HCT116 (cell line): ENCODE measurements around the gene WDR38. TPM values are rescaled to one million over a fixed set of nuclear protein-coding genes. Genes with fewer than 3 reads are reported as not detected.

ENCODE experiments used
- ATAC-seq: fragments of 200-7000 bp; cut with Tn5 transposase; 2 replicates; pipeline ENCODE4 v1.9.1; 2020; ENCODE audit warnings: mild to moderate bottlenecking, moderate library complexity
- BruUV-seq: library from RNA; stranded (reverse); fragments of 400-500 nt; replicated peaks from 2 replicates; lab custom pipeline; 2021; lab: Mats Ljungman, UMichigan
- CTCF ChIA-PET: fragments of 300-600 bp; sonication (Branson Sonifier 250); formaldehyde crosslinking; loops from one replicate; lab custom pipeline; 2021; ENCODE audit warnings: antibody characterized with exemption; lab: Charles Lee
- POLR2A ChIA-PET: fragments of 300-600, 350-600 bp; sonication (Branson Sonifier 250); formaldehyde crosslinking; loops from one replicate; lab custom pipeline; 2021; ENCODE audit warnings: antibody characterized with exemption; lab: Charles Lee
- RAD21 ChIA-PET, 2 experiments: fragments of 300-600 bp; sonication (Branson Sonifier 250); formaldehyde crosslinking; loops; one replicate each; lab custom pipeline; 2023; ENCODE audit warnings: low total read pairs in 2 of 2; ENCODE audit not compliant: uncharacterized antibody in 2 of 2, unreplicated experiment in 2 of 2, low non-redundant PET in 1 of 2; lab: Charles Lee
- DNase-seq: peaks from one replicate; pipeline ENCODE4 v3.0.0-alpha.2; 2010; ENCODE audit warnings: low read depth, low spot score
- H2AFZ ChIP-seq: fragments of 200-600 bp; shearing (Covaris generic), sonication (generic); 2 replicates; pipeline ENCODE4 v1.6.1; 2017; ENCODE audit warnings: low read depth, mixed run types, mixed read lengths, antibody characterized with exemption, low read length; ENCODE audit not compliant: poor library complexity, severe bottlenecking
- H3K27ac ChIP-seq: 2 replicates; pipeline ENCODE4 v1.5.1; 2012; ENCODE audit warnings: low read depth, low read length
- H3K27me3 ChIP-seq: fragments of 200-600 bp; sonication (generic); 2 replicates; pipeline ENCODE4 v1.6.1; 2016; ENCODE audit warnings: mixed run types, low read length, mixed read lengths; ENCODE audit not compliant: insufficient read depth
- H3K36me3 ChIP-seq, 2 experiments: fragments of 200-500 bp in 1 of 2; fragments of 200-600 bp in 1 of 2; sonication (Bioruptor generic) in 1 of 2; sonication (generic) in 1 of 2; 2 replicates each; pipeline versions ENCODE4 v1.5.1 to v1.6.1; 2014 to 2016; ENCODE audit warnings: low read length in 2 of 2, inconsistent platforms in 1 of 2, mixed read lengths in 1 of 2, mixed run types in 1 of 2; ENCODE audit not compliant: insufficient read depth in 2 of 2, control insufficient read depth in 1 of 2
- H3K4me1 ChIP-seq, 2 experiments: fragments of 200-600 bp in 1 of 2; sonication (generic) in 1 of 2; 2 replicates each; pipeline versions ENCODE4 v1.5.1 to v1.6.1; 2012 to 2017; ENCODE audit warnings: low read length in 2 of 2, inconsistent platforms in 1 of 2, mild to moderate bottlenecking in 1 of 2, mixed read lengths in 1 of 2, mixed run types in 1 of 2, moderate library complexity in 1 of 2; ENCODE audit not compliant: insufficient read depth in 2 of 2, control insufficient read depth in 1 of 2
- H3K4me2 ChIP-seq: fragments of 200-600 bp; sonication (generic); 2 replicates; pipeline ENCODE4 v1.6.1; 2017; ENCODE audit warnings: mixed run types, low read length, mixed read lengths
- H3K4me3 ChIP-seq, 2 experiments: fragments of 200-600 bp in 1 of 2; sonication (generic) in 1 of 2; replicated peaks in 1 of 2; 2 replicates each; pipeline ENCODE4 v1.5.1; 2011 to 2016; ENCODE audit warnings: low read length in 2 of 2, control low read depth in 1 of 2, low read depth in 1 of 2, mild to moderate bottlenecking in 1 of 2, mixed read lengths in 1 of 2, mixed run types in 1 of 2
- H3K79me2 ChIP-seq: fragments of 200-600 bp; sonication (generic); 2 replicates; pipeline ENCODE4 v1.6.1; 2017; ENCODE audit warnings: mild to moderate bottlenecking, mixed run types, low read length, moderate library complexity, mixed read lengths; ENCODE audit not compliant: insufficient read depth
- H3K9ac ChIP-seq: fragments of 200-600 bp; sonication (generic); 2 replicates; pipeline ENCODE4 v1.6.1; 2016; ENCODE audit warnings: low read length, mixed read lengths
- H3K9me2 ChIP-seq: fragments of 200-600 bp; sonication (generic), shearing (Covaris generic); 2 replicates; pipeline ENCODE4 v1.6.1; 2017; ENCODE audit warnings: mixed run types, mild to moderate bottlenecking, moderate library complexity; ENCODE audit not compliant: insufficient read depth
- H3K9me3 ChIP-seq, 2 experiments: fragments of 200-500 bp in 1 of 2; fragments of 200-600 bp in 1 of 2; sonication (Bioruptor generic) in 1 of 2; sonication (generic) in 1 of 2; 2 replicates each; pipeline ENCODE4 v1.6.1; 2014 to 2017; ENCODE audit warnings: low read length in 2 of 2, mixed read lengths in 2 of 2, inconsistent platforms in 1 of 2, low read depth in 1 of 2, mild to moderate bottlenecking in 1 of 2, mixed run types in 1 of 2, moderate library complexity in 1 of 2; ENCODE audit not compliant: control insufficient read depth in 1 of 2, insufficient read depth in 1 of 2
- H4K20me1 ChIP-seq: fragments of 200-600 bp; sonication (generic), shearing (Covaris generic); 2 replicates; pipeline ENCODE4 v1.6.1; 2017; ENCODE audit warnings: mixed run types, mild to moderate bottlenecking, moderate library complexity; ENCODE audit not compliant: insufficient read depth
- ATF3 ChIP-seq: IDR thresholded peaks from 2 replicates; pipeline ENCODE4 v1.6.1; 2012
- CBX3 ChIP-seq: IDR thresholded peaks from 2 replicates; pipeline ENCODE4 v1.6.1; 2012; ENCODE audit warnings: low read depth
- CEBPB ChIP-seq: IDR thresholded peaks from 2 replicates; pipeline ENCODE4 v1.6.1; 2012; ENCODE audit warnings: low read depth
- CTCF ChIP-seq, 3 experiments: fragments of 200-600 bp in 1 of 3; sonication (generic) in 1 of 3; IDR thresholded peaks in 2 of 3; conservative IDR thresholded peaks in 1 of 3; 2 replicates each; pipeline ENCODE4 v1.5.1; 2012 to 2017; ENCODE audit warnings: low read depth in 2 of 3, low read length in 2 of 3, antibody characterized with exemption in 1 of 3, borderline replicate concordance in 1 of 3, control low read depth in 1 of 3, mild to moderate bottlenecking in 1 of 3, mixed read lengths in 1 of 3, mixed run types in 1 of 3, moderate library complexity in 1 of 3; ENCODE audit not compliant: insufficient read depth in 1 of 3
- ELF1 ChIP-seq: IDR thresholded peaks from 2 replicates; pipeline ENCODE4 v1.6.1; 2012; ENCODE audit warnings: low read depth, borderline replicate concordance
- EZH2 ChIP-seq: fragments of 200-600 bp; sonication (generic); IDR thresholded peaks from 2 replicates; pipeline ENCODE4 v1.6.1; 2017; ENCODE audit warnings: antibody characterized with exemption, mixed run types
- EZH2phosphoT487 ChIP-seq: fragments of 200-600 bp; IDR thresholded peaks from 2 replicates; pipeline ENCODE4 v1.6.1; 2018; ENCODE audit warnings: antibody characterized with exemption, borderline replicate concordance
- FOSL1 ChIP-seq: IDR thresholded peaks from 2 replicates; pipeline ENCODE4 v1.6.1; 2012; ENCODE audit warnings: low read depth
- JUND ChIP-seq: IDR thresholded peaks from 2 replicates; pipeline ENCODE4 v1.6.1; 2012
- MAX ChIP-seq: IDR thresholded peaks from 2 replicates; pipeline ENCODE4 v1.6.1; 2012
- POLR2A ChIP-seq: IDR thresholded peaks from 2 replicates; pipeline ENCODE4 v1.7.0; 2011; ENCODE audit warnings: borderline replicate concordance; ENCODE audit not compliant: insufficient read depth, insufficient read length; ENCODE audit errors: extremely low read depth
- POLR2AphosphoS5 ChIP-seq: IDR thresholded peaks from 2 replicates; pipeline ENCODE4 v1.6.1; 2011; ENCODE audit warnings: mild to moderate bottlenecking, low read depth, low read length, moderate library complexity
- RAD21 ChIP-seq: IDR thresholded peaks from 2 replicates; pipeline ENCODE4 v1.6.1; 2012; ENCODE audit warnings: low read depth, mild to moderate bottlenecking
- SIN3A ChIP-seq: IDR thresholded peaks from 2 replicates; pipeline ENCODE4 v1.6.1; 2012; ENCODE audit warnings: low read depth
- SP1 ChIP-seq: IDR thresholded peaks from 2 replicates; pipeline ENCODE4 v1.6.1; 2012; ENCODE audit warnings: low read depth
- SRF ChIP-seq: IDR thresholded peaks from 2 replicates; pipeline ENCODE4 v1.6.1; 2012; ENCODE audit warnings: low read depth
- ZBTB33 ChIP-seq: IDR thresholded peaks from 2 replicates; pipeline ENCODE4 v1.6.1; 2011; ENCODE audit warnings: mild to moderate bottlenecking, low read length, moderate library complexity; ENCODE audit not compliant: insufficient replicate concordance; ENCODE audit errors: extremely low read depth
- ZFX ChIP-seq: fragments of 450-650 bp; IDR thresholded peaks from 2 replicates; pipeline ENCODE4 v1.6.1; 2017
- ZNF274 ChIP-seq: fragments of 200-500 bp; sonication (Bioruptor generic); IDR thresholded peaks from 2 replicates; pipeline ENCODE4 v1.6.1; 2014; ENCODE audit warnings: mild to moderate bottlenecking, low read depth, low read length, inconsistent platforms
- intact Hi-C: fragments of 100-400 bp; cut with micrococcal nuclease; formaldehyde crosslinking; loops from 2 replicates; pipeline ENCODE4 v1.10.0; 2022
- total RNA-seq: library from RNA; stranded (reverse); gene quantifications from one replicate; pipeline ENCODE4 v1.2.1, GENCODE V29; 2021; ENCODE audit not compliant: unreplicated experiment

WDR38 gene
- total RNA-seq, 1 experiment from 2014 or later: not detected

- intact Hi-C loops: no loop called here
- ATAC-seq (no peak), DNase-seq (no peak)
- TF ChIP-seq CBX3: no peak
- TF ChIP-seq ZBTB33: no peak
- no peak for TF ChIP-seq ZNF274
- TF ChIP-seq ATF3: no peak
- no peak for TF ChIP-seq SRF
- no peak for TF ChIP-seq MAX
- no peak for TF ChIP-seq CEBPB
- no peak for TF ChIP-seq EZH2
- no peak for TF ChIP-seq SIN3A
- no peak for TF ChIP-seq JUND
- TF ChIP-seq ZFX: no peak
- TF ChIP-seq POLR2A: no peak
- no peak for TF ChIP-seq SP1
- no peak for TF ChIP-seq FOSL1
- no peak for TF ChIP-seq EZH2phosphoT487
- TF ChIP-seq POLR2AphosphoS5: no peak
- no peak for TF ChIP-seq RAD21
- no peak for TF ChIP-seq ELF1
- TF ChIP-seq CTCF (IDR thresholded peaks at IDR 0.05 in 2 of 3, conservative IDR thresholded peaks at IDR 0.05 in 1 of 3; ENCODE audit: borderline replicate concordance in 1 of 3, insufficient read depth in 1 of 3, low read depth in 2 of 3, low read length in 2 of 3): no peak
- Histone ChIP-seq H3K36me3 (peaks cover 7 to 29% of the 10 kb centered on the region in 2 experiments; a peak in 2 of 4 replicates), H3K4me2 (peak overlapping the region; percentile 84), H4K20me1 (peaks cover 17% of the 10 kb centered on the region; the same call in 1 of the 2 replicates), H3K9me3 (no peaks in the 10 kb centered on the region), H3K9me2 (no peaks in the 10 kb centered on the region), H3K9ac (peak overlapping the region; percentile 98), H3K4me3 (peak overlapping the region; percentile 91 to 94), H2AFZ (no peak overlapping the region), H3K79me2 (peaks cover 81% of the 10 kb centered on the region), H3K27me3 (no peaks in the 10 kb centered on the region), H3K4me1 (peaks cover 19 to 48% of the 10 kb centered on the region in 2 experiments), H3K27ac (peak overlapping the region; percentile 96)
- TSS peak; percentile 59 for BruUV-seq
- RAD21 ChIA-PET: no interaction called here
- POLR2A ChIA-PET: no interaction called here
- CTCF ChIA-PET: no interaction called here
Measured at GRCh38 chr9:124869986-124870560, 16.8 kb downstream of the WDR38 start.
